ENCODE data around the gene FAM219B. TPM values are rescaled to one million over a fixed set of nuclear protein-coding genes. Genes with fewer than 3 reads are reported as not detected.

The FAM219B gene
- total RNA-seq, 1 experiment from 2014 or later, result 99.6 TPM

DNA sequence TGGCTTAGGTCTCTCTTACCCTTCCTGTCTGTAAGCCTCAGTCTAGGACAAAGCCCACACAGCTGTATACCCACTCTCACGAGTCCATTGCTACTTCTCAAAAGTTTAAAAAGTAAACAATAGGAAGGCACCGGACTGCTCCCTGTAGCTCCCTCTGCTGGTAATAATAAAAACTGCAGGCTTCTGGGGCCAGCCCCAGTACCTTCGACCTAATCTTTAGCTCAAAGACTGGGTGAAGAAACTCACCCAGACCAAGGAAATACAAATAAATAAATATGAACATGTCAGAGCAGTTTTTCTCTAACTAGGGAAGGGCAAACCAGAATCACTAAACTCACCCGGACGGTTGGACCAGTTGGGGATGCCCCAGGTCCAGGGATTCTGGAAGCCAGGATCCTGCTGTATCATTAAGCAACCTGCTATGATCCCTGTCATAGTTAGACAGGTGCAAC is 5.0 kb downstream of the FAM219B start:
- Mint-ChIP-seq H3K36me3 (peaks cover 46% of the 10 kb centered on the region), H3K27me3 (ENCODE audit: low read depth) (no peaks in the 10 kb centered on the region), H3K27ac (0 out of 2 replicates have a peak overlapping the region, but pooled peaks have one; percentile 45), H3K4me3 (no peak overlapping the region), H3K4me1 (peaks cover 12% of the 10 kb centered on the region), H3K9me3 (no peaks in the 10 kb centered on the region)
- TF ChIP-seq, protein P1, sequence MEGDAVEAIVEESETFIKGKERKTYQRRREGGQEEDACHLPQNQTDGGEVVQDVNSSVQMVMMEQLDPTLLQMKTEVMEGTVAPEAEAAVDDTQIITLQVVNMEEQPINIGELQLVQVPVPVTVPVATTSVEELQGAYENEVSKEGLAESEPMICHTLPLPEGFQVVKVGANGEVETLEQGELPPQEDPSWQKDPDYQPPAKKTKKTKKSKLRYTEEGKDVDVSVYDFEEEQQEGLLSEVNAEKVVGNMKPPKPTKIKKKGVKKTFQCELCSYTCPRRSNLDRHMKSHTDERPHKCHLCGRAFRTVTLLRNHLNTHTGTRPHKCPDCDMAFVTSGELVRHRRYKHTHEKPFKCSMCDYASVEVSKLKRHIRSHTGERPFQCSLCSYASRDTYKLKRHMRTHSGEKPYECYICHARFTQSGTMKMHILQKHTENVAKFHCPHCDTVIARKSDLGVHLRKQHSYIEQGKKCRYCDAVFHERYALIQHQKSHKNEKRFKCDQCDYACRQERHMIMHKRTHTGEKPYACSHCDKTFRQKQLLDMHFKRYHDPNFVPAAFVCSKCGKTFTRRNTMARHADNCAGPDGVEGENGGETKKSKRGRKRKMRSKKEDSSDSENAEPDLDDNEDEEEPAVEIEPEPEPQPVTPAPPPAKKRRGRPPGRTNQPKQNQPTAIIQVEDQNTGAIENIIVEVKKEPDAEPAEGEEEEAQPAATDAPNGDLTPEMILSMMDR (IDR thresholded peaks at IDR 0.05), result peak; percentile 95
- TF ChIP-seq TP53 (CRISPR knock-in tag; IDR thresholded peaks at IDR 0.05), result no peak
- ChIA-PET CTCF (interaction anchor here (0.6 to 4.1 kb wide), 68 partner anchors 9 to 434 kb away, joined by 3 to 50 read pairs (median 5); partner anchors contain the start of genes ARID3B, COMMD4, COX5A and CPLX3), POLR2A (interaction anchor here (0.9 to 1.6 kb wide), 6 partner anchors 9 to 466 kb away, joined by 3 to 5 read pairs (median 3); partner anchors contain the start of genes MAN2C1, MPI and RPP25)
- DNase-seq (ENCODE audit: low spot score), result peak; percentile 66
- peak; percentile 22 for ATAC-seq

DNA sequence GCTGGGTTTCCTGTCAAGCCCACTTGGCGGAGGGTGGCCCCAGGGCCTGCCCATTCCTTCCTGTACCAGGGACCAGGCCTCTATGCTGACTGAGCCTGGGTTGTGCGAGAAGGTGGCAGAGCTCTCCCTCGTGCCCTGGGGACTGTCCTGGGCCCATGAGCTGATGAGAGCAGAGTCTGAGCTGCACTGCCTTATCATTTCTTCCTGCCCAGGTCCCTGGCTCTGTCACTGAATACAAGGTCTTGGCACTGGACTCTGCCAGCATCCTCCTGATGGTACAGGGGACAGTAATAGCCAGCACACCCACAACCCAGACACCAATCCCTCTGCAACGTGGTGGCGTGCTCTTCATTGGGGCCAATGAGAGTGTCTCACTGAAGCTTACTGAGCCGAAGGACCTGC is 9.3 kb downstream of the FAM219B start:
- ATAC-seq, result no peak
- TF ChIP-seq ZNF121 (CRISPR knock-in tag; IDR thresholded peaks at IDR 0.05), result no peak
- TF ChIP-seq, protein P2, sequence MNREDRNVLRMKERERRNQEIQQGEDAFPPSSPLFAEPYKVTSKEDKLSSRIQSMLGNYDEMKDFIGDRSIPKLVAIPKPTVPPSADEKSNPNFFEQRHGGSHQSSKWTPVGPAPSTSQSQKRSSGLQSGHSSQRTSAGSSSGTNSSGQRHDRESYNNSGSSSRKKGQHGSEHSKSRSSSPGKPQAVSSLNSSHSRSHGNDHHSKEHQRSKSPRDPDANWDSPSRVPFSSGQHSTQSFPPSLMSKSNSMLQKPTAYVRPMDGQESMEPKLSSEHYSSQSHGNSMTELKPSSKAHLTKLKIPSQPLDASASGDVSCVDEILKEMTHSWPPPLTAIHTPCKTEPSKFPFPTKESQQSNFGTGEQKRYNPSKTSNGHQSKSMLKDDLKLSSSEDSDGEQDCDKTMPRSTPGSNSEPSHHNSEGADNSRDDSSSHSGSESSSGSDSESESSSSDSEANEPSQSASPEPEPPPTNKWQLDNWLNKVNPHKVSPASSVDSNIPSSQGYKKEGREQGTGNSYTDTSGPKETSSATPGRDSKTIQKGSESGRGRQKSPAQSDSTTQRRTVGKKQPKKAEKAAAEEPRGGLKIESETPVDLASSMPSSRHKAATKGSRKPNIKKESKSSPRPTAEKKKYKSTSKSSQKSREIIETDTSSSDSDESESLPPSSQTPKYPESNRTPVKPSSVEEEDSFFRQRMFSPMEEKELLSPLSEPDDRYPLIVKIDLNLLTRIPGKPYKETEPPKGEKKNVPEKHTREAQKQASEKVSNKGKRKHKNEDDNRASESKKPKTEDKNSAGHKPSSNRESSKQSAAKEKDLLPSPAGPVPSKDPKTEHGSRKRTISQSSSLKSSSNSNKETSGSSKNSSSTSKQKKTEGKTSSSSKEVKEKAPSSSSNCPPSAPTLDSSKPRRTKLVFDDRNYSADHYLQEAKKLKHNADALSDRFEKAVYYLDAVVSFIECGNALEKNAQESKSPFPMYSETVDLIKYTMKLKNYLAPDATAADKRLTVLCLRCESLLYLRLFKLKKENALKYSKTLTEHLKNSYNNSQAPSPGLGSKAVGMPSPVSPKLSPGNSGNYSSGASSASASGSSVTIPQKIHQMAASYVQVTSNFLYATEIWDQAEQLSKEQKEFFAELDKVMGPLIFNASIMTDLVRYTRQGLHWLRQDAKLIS (CRISPR knock-in tag; IDR thresholded peaks at IDR 0.05; ENCODE audit: borderline replicate concordance), result no peak
- no peak for TF ChIP-seq ZNF263 (CRISPR knock-in tag; IDR thresholded peaks at IDR 0.05; ENCODE audit: low read depth)
- TF ChIP-seq, protein P3, sequence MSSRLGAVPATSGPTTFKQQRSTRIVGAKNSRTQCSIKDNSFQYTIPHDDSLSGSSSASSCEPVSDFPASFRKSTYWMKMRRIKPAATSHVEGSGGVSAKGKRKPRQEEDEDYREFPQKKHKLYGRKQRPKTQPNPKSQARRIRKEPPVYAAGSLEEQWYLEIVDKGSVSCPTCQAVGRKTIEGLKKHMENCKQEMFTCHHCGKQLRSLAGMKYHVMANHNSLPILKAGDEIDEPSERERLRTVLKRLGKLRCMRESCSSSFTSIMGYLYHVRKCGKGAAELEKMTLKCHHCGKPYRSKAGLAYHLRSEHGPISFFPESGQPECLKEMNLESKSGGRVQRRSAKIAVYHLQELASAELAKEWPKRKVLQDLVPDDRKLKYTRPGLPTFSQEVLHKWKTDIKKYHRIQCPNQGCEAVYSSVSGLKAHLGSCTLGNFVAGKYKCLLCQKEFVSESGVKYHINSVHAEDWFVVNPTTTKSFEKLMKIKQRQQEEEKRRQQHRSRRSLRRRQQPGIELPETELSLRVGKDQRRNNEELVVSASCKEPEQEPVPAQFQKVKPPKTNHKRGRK (CRISPR knock-in tag; IDR thresholded peaks at IDR 0.05; ENCODE audit: borderline replicate concordance), result no peak
- no peak for TF ChIP-seq EMX1 (CRISPR knock-in tag; IDR thresholded peaks at IDR 0.05)
- TF ChIP-seq, protein P4, sequence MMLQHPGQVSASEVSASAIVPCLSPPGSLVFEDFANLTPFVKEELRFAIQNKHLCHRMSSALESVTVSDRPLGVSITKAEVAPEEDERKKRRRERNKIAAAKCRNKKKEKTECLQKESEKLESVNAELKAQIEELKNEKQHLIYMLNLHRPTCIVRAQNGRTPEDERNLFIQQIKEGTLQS (CRISPR knock-in tag; conservative IDR thresholded peaks at IDR 0.05), result no peak

DNA sequence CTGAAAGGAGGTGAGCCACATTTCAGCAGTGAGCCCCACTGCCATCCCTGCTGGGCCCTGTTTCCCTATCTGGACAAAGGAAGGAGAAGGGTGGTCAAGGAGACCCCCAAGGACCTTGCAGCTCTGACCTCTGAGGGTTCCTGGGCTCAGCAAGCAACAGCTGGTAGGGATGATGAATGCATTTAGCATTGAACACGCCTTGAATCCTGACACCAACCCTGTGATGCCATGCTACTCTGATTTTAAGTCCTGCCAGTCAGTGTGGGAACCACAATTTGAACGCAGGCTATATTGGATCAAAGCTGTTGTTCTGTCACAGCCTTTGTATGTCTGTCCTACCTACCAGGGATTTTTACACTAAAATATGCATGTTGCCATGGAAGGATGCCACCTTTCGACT is 10.3 kb downstream of the FAM219B start:
- Mint-ChIP-seq H3K27ac (no peak overlapping the region), H3K4me3 (no peak overlapping the region), H3K4me1 (no peaks in the 10 kb centered on the region), H3K36me3 (peaks cover 37% of the 10 kb centered on the region), H3K27me3 (ENCODE audit: low read depth) (no peaks in the 10 kb centered on the region), H3K9me3 (no peaks in the 10 kb centered on the region)
- no peak for ATAC-seq
- no peak for DNase-seq (ENCODE audit: low spot score)
- POLR2A ChIA-PET, result interaction anchor here (3.0 kb wide), 1 partner anchor 10 kb away, joined by 12 read pairs; the partner anchor contains the start of gene FAM219B
- CTCF ChIA-PET, result interaction anchor here (1.2 kb wide), 1 partner anchor 127 kb away, joined by 3 read pairs; no protein-coding TSS in a partner anchor
- TF ChIP-seq ZBTB21 (CRISPR knock-in tag; IDR thresholded peaks at IDR 0.05; ENCODE audit: borderline replicate concordance), result no peak
- TF ChIP-seq, protein P5, sequence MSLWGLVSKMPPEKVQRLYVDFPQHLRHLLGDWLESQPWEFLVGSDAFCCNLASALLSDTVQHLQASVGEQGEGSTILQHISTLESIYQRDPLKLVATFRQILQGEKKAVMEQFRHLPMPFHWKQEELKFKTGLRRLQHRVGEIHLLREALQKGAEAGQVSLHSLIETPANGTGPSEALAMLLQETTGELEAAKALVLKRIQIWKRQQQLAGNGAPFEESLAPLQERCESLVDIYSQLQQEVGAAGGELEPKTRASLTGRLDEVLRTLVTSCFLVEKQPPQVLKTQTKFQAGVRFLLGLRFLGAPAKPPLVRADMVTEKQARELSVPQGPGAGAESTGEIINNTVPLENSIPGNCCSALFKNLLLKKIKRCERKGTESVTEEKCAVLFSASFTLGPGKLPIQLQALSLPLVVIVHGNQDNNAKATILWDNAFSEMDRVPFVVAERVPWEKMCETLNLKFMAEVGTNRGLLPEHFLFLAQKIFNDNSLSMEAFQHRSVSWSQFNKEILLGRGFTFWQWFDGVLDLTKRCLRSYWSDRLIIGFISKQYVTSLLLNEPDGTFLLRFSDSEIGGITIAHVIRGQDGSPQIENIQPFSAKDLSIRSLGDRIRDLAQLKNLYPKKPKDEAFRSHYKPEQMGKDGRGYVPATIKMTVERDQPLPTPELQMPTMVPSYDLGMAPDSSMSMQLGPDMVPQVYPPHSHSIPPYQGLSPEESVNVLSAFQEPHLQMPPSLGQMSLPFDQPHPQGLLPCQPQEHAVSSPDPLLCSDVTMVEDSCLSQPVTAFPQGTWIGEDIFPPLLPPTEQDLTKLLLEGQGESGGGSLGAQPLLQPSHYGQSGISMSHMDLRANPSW (CRISPR knock-in tag; conservative IDR thresholded peaks at IDR 0.05; ENCODE audit: low read depth), result no peak
- no peak for TF ChIP-seq TEAD1 (CRISPR knock-in tag; IDR thresholded peaks at IDR 0.05)
- TF ChIP-seq, protein P6, sequence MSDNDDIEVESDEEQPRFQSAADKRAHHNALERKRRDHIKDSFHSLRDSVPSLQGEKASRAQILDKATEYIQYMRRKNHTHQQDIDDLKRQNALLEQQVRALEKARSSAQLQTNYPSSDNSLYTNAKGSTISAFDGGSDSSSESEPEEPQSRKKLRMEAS (CRISPR knock-in tag; IDR thresholded peaks at IDR 0.05), result no peak
- TF ChIP-seq ZNF423 (CRISPR knock-in tag; IDR thresholded peaks at IDR 0.05), result no peak
- TF ChIP-seq, protein P7, sequence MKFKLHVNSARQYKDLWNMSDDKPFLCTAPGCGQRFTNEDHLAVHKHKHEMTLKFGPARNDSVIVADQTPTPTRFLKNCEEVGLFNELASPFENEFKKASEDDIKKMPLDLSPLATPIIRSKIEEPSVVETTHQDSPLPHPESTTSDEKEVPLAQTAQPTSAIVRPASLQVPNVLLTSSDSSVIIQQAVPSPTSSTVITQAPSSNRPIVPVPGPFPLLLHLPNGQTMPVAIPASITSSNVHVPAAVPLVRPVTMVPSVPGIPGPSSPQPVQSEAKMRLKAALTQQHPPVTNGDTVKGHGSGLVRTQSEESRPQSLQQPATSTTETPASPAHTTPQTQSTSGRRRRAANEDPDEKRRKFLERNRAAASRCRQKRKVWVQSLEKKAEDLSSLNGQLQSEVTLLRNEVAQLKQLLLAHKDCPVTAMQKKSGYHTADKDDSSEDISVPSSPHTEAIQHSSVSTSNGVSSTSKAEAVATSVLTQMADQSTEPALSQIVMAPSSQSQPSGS (CRISPR knock-in tag; IDR thresholded peaks at IDR 0.05; ENCODE audit: borderline replicate concordance, low read depth), result no peak
- TF ChIP-seq, protein P8, sequence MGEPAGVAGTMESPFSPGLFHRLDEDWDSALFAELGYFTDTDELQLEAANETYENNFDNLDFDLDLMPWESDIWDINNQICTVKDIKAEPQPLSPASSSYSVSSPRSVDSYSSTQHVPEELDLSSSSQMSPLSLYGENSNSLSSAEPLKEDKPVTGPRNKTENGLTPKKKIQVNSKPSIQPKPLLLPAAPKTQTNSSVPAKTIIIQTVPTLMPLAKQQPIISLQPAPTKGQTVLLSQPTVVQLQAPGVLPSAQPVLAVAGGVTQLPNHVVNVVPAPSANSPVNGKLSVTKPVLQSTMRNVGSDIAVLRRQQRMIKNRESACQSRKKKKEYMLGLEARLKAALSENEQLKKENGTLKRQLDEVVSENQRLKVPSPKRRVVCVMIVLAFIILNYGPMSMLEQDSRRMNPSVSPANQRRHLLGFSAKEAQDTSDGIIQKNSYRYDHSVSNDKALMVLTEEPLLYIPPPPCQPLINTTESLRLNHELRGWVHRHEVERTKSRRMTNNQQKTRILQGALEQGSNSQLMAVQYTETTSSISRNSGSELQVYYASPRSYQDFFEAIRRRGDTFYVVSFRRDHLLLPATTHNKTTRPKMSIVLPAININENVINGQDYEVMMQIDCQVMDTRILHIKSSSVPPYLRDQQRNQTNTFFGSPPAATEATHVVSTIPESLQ (CRISPR knock-in tag; IDR thresholded peaks at IDR 0.05), result no peak

More for the DNA sequence above, 9.3 kb downstream of the FAM219B start:
- H3K9me3 Mint-ChIP-seq, result no peaks in the 10 kb centered on the region
- peaks cover 34% of the 10 kb centered on the region for H3K36me3 Mint-ChIP-seq
- CTCF ChIA-PET, result interaction anchor here (0.9 to 1.6 kb wide), 4 partner anchors 53 to 128 kb away, joined by 3 to 5 read pairs (median 4); partner anchors contain the start of gene ULK3
- H3K4me3 Mint-ChIP-seq, result no peak overlapping the region
- no peaks in the 10 kb centered on the region for H3K4me1 Mint-ChIP-seq
- H3K27ac Mint-ChIP-seq, result no peak overlapping the region
- no peak for DNase-seq (ENCODE audit: low spot score)
- POLR2A ChIA-PET, result interaction anchor here (1.2 to 3.0 kb wide), 2 partner anchors 9 to 59 kb away, joined by 3 to 12 read pairs; partner anchors contain the start of gene FAM219B
- H3K27me3 Mint-ChIP-seq (ENCODE audit: low read depth), result no peaks in the 10 kb centered on the region
